Activated B cell treated with CpG ODN at 0.5 μM for 24 hours (primary cell): Measurements from ENCODE around the gene LLGL1. TPM values are rescaled to one million over a fixed set of nuclear protein-coding genes. Genes with fewer than 3 reads are reported as not detected.
A peak's percentile ranks its signal among the peaks of the same experiment; 100 is the strongest.

ENCODE experiments used
- ATAC-seq: fragments of 200-7000 bp; cut with Tn5 transposase; one replicate; pipeline ENCODE4 v1.10.0; 2021; ENCODE audit warnings: low read depth, mild to moderate bottlenecking, moderate library complexity
- CTCF ChIA-PET: fragments of 350-600 bp; sonication (Branson Sonifier 250); formaldehyde crosslinking; loops from one replicate; lab custom pipeline; 2021; ENCODE audit warnings: antibody characterized with exemption; lab: Charles Lee
- POLR2A ChIA-PET: fragments of 350-600 bp; sonication (Branson Sonifier 250); formaldehyde crosslinking; loops from one replicate; lab custom pipeline; 2021; ENCODE audit warnings: antibody characterized with exemption; lab: Charles Lee
- DNase-seq: peaks from one replicate; pipeline ENCODE4 v3.0.0; 2022
- H3K27ac Mint-ChIP-seq: one replicate; pipeline ENCODE4 v1.8.0; 2020; ENCODE audit warnings: mixed read lengths
- H3K27me3 Mint-ChIP-seq: one replicate; pipeline ENCODE4 v1.8.0; 2021; ENCODE audit warnings: mixed read lengths
- H3K36me3 Mint-ChIP-seq: one replicate; pipeline ENCODE4 v1.8.0; 2021; ENCODE audit warnings: low read depth, mixed read lengths
- H3K4me1 Mint-ChIP-seq: one replicate; pipeline ENCODE4 v1.8.0; 2021; ENCODE audit warnings: mixed read lengths
- H3K4me3 Mint-ChIP-seq: one replicate; pipeline ENCODE4 v1.8.0; 2020; ENCODE audit warnings: mild to moderate bottlenecking, mixed read lengths
- H3K9me3 Mint-ChIP-seq: one replicate; pipeline ENCODE4 v1.8.0; 2020; ENCODE audit warnings: mixed read lengths
- CTCF ChIP-seq: fragments of 200-600 bp; IDR thresholded peaks from one replicate; pipeline ENCODE4 v1.8.0; 2022; ENCODE audit warnings: antibody characterized with exemption, mild to moderate bottlenecking
- intact Hi-C: fragments of 100-400 bp; cut with micrococcal nuclease; formaldehyde crosslinking; loops from one replicate; pipeline ENCODE4 v1.15.1; 2024
- total RNA-seq: library from RNA; stranded (reverse); gene quantifications from 2 replicates; pipeline ENCODE4 v1.2.3, GENCODE V29; 2022

LLGL1 gene
- 9.7 and 10.5 TPM in 2 replicates for total RNA-seq

GRCh38 chr17:18225121-18225641 lies at the start of gene LLGL1:
Gene LLGL1 (plus strand): TSS chr17:18225635. CDS start chr17:18225683, 48 bp downstream.
- peak within 1 kb of the TSS; percentile 94 for H3K4me3 Mint-ChIP-seq
- H3K36me3 Mint-ChIP-seq, result peaks cover 4% of the 10 kb centered on the region
- H3K4me1 Mint-ChIP-seq, result peaks cover 9% of the 10 kb centered on the region
- peak within 1 kb of the TSS; percentile 86 for H3K27ac Mint-ChIP-seq
- POLR2A ChIA-PET, result interaction anchor here (0.6 to 1.0 kb wide), 2 partner anchors 12 to 42 kb away, joined by 3 read pairs; partner anchors contain the start of gene ALKBH5
- CTCF ChIA-PET, result no interaction called here
- no peaks in the 10 kb centered on the region for H3K27me3 Mint-ChIP-seq
- TF ChIP-seq CTCF, result no peak
- peak; percentile 98 for ATAC-seq
- no peaks in the 10 kb centered on the region for H3K9me3 Mint-ChIP-seq
- peak; percentile 95 for DNase-seq
- intact Hi-C loops, result loop anchor here (1.0 to 5.0 kb wide), 4 partner anchors 35 to 557 kb away; partner anchors contain the start of genes ALKBH5, MIEF2, SMCR8 and TVP23B

GRCh38 chr17:18176176-18176575 lies 49.3 kb upstream of the LLGL1 start:
- no peak overlapping the region for H3K4me3 Mint-ChIP-seq
- peak overlapping the region; percentile 36 for H3K27ac Mint-ChIP-seq
- ATAC-seq, result peak; percentile 65
- H3K9me3 Mint-ChIP-seq, result no peaks in the 10 kb centered on the region
- H3K4me1 Mint-ChIP-seq, result peaks cover 5% of the 10 kb centered on the region
- intact Hi-C loops, result no loop called here
- DNase-seq, result no peak
- H3K36me3 Mint-ChIP-seq, result no peaks in the 10 kb centered on the region
- TF ChIP-seq CTCF, result no peak
- no peaks in the 10 kb centered on the region for H3K27me3 Mint-ChIP-seq
- CTCF ChIA-PET, result interaction anchor here (1.2 kb wide), 1 partner anchor 10 kb away, joined by 4 read pairs; no protein-coding TSS in a partner anchor
- POLR2A ChIA-PET, result interaction anchor here (1.1 kb wide), 1 partner anchor 8 kb away, joined by 8 read pairs; the partner anchor contains the start of gene ALKBH5

GRCh38 chr17:18177133-18177532 lies 48.3 kb upstream of the LLGL1 start:
- peaks cover 8% of the 10 kb centered on the region for H3K4me1 Mint-ChIP-seq
- no peak for ATAC-seq
- TF ChIP-seq CTCF, result no peak
- H3K36me3 Mint-ChIP-seq, result no peaks in the 10 kb centered on the region
- no peaks in the 10 kb centered on the region for H3K9me3 Mint-ChIP-seq
- no peak overlapping the region for H3K4me3 Mint-ChIP-seq
- CTCF ChIA-PET, result no interaction called here
- POLR2A ChIA-PET, result interaction anchor here (1.5 kb wide), 1 partner anchor 19 kb away, joined by 6 read pairs; no protein-coding TSS in a partner anchor
- no peak overlapping the region for H3K27ac Mint-ChIP-seq
- no peaks in the 10 kb centered on the region for H3K27me3 Mint-ChIP-seq
- intact Hi-C loops, result no loop called here
- DNase-seq, result no peak

- intact Hi-C loops, result no loop called here
- ATAC-seq, result no peak
- no peak overlapping the region for H3K27ac Mint-ChIP-seq
- no peaks in the 10 kb centered on the region for H3K27me3 Mint-ChIP-seq
- no peak for DNase-seq
- H3K36me3 Mint-ChIP-seq, result no peaks in the 10 kb centered on the region
- ChIA-PET CTCF (no interaction called here), POLR2A (interaction anchor here (1.5 kb wide), 1 partner anchor 20 kb away, joined by 6 read pairs; no protein-coding TSS in a partner anchor)
- no peak overlapping the region for H3K4me3 Mint-ChIP-seq
- peaks cover 10% of the 10 kb centered on the region for H3K4me1 Mint-ChIP-seq
- H3K9me3 Mint-ChIP-seq, result no peaks in the 10 kb centered on the region
- TF ChIP-seq CTCF, result no peak
Measured at GRCh38 chr17:18177722-18178121, 47.7 kb upstream of the LLGL1 start.

- POLR2A ChIA-PET, result no interaction called here
- ATAC-seq (no peak), DNase-seq (no peak)
- H3K4me1 Mint-ChIP-seq, result peaks cover 14% of the 10 kb centered on the region
- peaks cover 3% of the 10 kb centered on the region for H3K36me3 Mint-ChIP-seq
- H3K27me3 Mint-ChIP-seq, result no peaks in the 10 kb centered on the region
- CTCF ChIA-PET, result no interaction called here
- no peak for TF ChIP-seq CTCF
- no peak overlapping the region for H3K4me3 Mint-ChIP-seq
- intact Hi-C loops, result no loop called here
- no peaks in the 10 kb centered on the region for H3K9me3 Mint-ChIP-seq
- H3K27ac Mint-ChIP-seq, result no peak overlapping the region
Measured at GRCh38 chr17:18179196-18179595, 46.2 kb upstream of the LLGL1 start.
